Astrocyte (in vitro differentiated cells and primary cell): ENCODE data around the gene MLPH.

Experiments
- EZH2 ChIP-seq: IDR thresholded peaks from 2 replicates; pipeline ENCODE4 v1.6.1; 2012; ENCODE audit warnings: mild to moderate bottlenecking, low read length, inconsistent platforms; ENCODE audit not compliant: insufficient read depth
- TF ChIP-seq, protein P1 (sequence below): IDR thresholded peaks from 2 replicates; pipeline ENCODE4 v1.5.1; 2011; ENCODE audit warnings: low read depth, mild to moderate bottlenecking, inconsistent platforms, low read length, moderate library complexity; ENCODE audit not compliant: insufficient read depth

DNA sequence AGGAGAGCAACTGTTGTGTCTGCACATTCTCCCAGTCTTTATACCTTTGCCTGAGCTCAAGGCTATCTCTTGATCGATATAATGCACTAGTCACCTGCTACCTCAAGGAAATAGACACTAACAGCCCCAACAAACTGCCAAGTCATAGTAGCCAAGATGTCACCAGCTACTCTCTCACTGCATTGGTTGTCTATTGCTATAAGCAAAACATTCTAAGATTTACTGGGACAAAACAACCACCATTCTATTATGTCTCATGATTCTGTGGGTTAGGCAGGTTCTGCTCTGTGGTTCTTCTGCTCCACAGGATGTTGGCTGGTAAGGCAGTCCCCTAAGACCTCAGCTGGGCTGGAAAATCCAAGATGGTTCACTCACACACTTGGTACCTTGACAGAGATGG, 28.5 kb upstream of the MLPH start:
- TF ChIP-seq, protein P1, sequence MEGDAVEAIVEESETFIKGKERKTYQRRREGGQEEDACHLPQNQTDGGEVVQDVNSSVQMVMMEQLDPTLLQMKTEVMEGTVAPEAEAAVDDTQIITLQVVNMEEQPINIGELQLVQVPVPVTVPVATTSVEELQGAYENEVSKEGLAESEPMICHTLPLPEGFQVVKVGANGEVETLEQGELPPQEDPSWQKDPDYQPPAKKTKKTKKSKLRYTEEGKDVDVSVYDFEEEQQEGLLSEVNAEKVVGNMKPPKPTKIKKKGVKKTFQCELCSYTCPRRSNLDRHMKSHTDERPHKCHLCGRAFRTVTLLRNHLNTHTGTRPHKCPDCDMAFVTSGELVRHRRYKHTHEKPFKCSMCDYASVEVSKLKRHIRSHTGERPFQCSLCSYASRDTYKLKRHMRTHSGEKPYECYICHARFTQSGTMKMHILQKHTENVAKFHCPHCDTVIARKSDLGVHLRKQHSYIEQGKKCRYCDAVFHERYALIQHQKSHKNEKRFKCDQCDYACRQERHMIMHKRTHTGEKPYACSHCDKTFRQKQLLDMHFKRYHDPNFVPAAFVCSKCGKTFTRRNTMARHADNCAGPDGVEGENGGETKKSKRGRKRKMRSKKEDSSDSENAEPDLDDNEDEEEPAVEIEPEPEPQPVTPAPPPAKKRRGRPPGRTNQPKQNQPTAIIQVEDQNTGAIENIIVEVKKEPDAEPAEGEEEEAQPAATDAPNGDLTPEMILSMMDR: no peak
- TF ChIP-seq EZH2: no peak
